ENCODE measurements around the gene EPS8L2. TPM values are rescaled to one million over a fixed set of nuclear protein-coding genes. Genes with fewer than 3 reads are reported as not detected.

The EPS8L2 gene
- total and polyA plus RNA-seq, 9 of the 15 experiments (the other 6 are each of a cell fraction or from before 2014, with no cell fraction given), result 0.75 to 17.0 (median 3.7) TPM

DNA sequence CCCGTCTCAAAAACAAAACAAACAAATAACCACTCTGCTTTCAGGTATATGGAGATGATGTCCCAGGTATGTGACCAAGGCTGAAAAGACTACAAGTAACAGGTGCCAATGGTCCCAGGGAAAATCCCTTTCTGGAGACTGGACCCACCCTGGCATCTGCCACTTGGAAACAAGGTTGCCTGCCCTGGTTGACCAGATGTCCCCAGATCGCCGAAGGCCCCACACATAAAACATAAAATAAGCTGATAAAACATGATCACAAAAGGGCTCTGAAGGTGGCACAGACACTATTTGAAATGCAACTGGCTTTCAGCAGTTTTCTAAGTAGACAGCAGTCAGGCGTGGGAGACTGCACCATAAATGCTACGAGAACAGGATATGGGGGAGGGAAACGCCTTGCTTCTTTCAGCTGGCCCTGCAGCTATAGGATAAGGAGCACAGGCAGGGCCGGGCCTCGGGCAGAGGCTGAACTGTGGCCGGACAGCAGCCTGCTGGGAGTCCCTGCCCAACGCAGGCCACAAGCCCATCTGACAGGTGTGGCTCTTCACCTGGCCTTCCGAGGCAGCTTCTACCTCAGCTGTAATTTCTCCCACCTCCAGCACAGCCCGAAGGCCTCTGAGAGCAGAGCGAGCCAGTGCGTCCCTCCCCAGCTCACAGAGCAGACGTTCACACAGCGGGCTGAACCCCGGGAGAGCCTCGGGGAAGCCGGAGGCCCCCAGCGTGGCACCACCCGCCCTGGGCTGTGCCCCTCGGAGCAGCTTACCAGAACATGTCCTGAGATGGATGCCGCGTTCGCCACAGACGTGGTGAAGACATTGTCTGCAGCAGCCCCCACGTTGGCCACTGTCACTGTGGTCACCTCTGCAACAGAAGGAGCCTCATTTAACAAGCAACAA, 15.0 kb upstream of the EPS8L2 start (continued):
- TF ChIP-seq, protein P1, sequence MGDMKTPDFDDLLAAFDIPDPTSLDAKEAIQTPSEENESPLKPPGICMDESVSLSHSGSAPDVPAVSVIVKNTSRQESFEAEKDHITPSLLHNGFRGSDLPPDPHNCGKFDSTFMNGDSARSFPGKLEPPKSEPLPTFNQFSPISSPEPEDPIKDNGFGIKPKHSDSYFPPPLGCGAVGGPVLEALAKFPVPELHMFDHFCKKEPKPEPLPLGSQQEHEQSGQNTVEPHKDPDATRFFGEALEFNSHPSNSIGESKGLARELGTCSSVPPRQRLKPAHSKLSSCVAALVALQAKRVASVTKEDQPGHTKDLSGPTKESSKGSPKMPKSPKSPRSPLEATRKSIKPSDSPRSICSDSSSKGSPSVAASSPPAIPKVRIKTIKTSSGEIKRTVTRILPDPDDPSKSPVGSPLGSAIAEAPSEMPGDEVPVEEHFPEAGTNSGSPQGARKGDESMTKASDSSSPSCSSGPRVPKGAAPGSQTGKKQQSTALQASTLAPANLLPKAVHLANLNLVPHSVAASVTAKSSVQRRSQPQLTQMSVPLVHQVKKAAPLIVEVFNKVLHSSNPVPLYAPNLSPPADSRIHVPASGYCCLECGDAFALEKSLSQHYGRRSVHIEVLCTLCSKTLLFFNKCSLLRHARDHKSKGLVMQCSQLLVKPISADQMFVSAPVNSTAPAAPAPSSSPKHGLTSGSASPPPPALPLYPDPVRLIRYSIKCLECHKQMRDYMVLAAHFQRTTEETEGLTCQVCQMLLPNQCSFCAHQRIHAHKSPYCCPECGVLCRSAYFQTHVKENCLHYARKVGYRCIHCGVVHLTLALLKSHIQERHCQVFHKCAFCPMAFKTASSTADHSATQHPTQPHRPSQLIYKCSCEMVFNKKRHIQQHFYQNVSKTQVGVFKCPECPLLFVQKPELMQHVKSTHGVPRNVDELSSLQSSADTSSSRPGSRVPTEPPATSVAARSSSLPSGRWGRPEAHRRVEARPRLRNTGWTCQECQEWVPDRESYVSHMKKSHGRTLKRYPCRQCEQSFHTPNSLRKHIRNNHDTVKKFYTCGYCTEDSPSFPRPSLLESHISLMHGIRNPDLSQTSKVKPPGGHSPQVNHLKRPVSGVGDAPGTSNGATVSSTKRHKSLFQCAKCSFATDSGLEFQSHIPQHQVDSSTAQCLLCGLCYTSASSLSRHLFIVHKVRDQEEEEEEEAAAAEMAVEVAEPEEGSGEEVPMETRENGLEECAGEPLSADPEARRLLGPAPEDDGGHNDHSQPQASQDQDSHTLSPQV (IDR thresholded peaks at IDR 0.05), result peak; percentile 76; the same call in 1 of the 2 replicates
- no peak for TF ChIP-seq MYC (IDR thresholded peaks at IDR 0.05; ENCODE audit: low read depth, low read length)
- no peak for TF ChIP-seq MYC (CRISPR knock-in tag; IDR thresholded peaks at IDR 0.05; ENCODE audit: borderline replicate concordance, low read depth)
- no peak for TF ChIP-seq ZBTB1 (CRISPR knock-in tag; IDR thresholded peaks at IDR 0.05; ENCODE audit: borderline replicate concordance, low read depth)
- no peak for TF ChIP-seq HNRNPUL1 (IDR thresholded peaks at IDR 0.05; ENCODE audit: low read length)
- TF ChIP-seq NFXL1 (CRISPR knock-in tag; IDR thresholded peaks at IDR 0.05), result no peak
- no peak for TF ChIP-seq CEBPG (CRISPR knock-in tag; IDR thresholded peaks at IDR 0.05)
- TF ChIP-seq CEBPG (tag; conservative IDR thresholded peaks at IDR 0.05 in 1 of 2, IDR thresholded peaks at IDR 0.05 in 1 of 2), result no peak
- no peak for TF ChIP-seq ZNF134 (CRISPR knock-in tag; conservative IDR thresholded peaks at IDR 0.05)
- TF ChIP-seq, protein P2, sequence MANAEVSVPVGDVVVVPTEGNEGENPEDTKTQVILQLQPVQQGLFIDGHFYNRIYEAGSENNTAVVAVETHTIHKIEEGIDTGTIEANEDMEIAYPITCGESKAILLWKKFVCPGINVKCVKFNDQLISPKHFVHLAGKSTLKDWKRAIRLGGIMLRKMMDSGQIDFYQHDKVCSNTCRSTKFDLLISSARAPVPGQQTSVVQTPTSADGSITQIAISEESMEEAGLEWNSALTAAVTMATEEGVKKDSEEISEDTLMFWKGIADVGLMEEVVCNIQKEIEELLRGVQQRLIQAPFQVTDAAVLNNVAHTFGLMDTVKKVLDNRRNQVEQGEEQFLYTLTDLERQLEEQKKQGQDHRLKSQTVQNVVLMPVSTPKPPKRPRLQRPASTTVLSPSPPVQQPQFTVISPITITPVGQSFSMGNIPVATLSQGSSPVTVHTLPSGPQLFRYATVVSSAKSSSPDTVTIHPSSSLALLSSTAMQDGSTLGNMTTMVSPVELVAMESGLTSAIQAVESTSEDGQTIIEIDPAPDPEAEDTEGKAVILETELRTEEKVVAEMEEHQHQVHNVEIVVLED (CRISPR knock-in tag; IDR thresholded peaks at IDR 0.05), result no peak
- 0 out of 4 replicates have a peak, but pooled peaks of 1 of the 2 experiments have one; percentile 28 for TF ChIP-seq ZMIZ1 (IDR thresholded peaks at IDR 0.05; ENCODE audit: low read depth in 2 of 2, low read length in 2 of 2)
- TF ChIP-seq MAZ (CRISPR knock-in tag; conservative IDR thresholded peaks at IDR 0.05 in 1 of 2, IDR thresholded peaks at IDR 0.05 in 1 of 2), result peak in 1 of 2 experiments; percentile 39; a peak in 1 of 4 replicates
- TF ChIP-seq RBM39 (optimal IDR thresholded peaks at IDR 0.05; ENCODE audit: low read depth, low read length), result no peak
- no peak for TF ChIP-seq PHB2 (IDR thresholded peaks at IDR 0.05; ENCODE audit: low read depth)
- TF ChIP-seq BCOR (IDR thresholded peaks at IDR 0.05), result 0 out of 2 replicates have a peak, but pooled peaks have one; percentile 32
- TF ChIP-seq TFE3 (CRISPR knock-in tag; IDR thresholded peaks at IDR 0.05), result no peak
